NCI-H2107 treated with DMSO at 0.1 percent for 48 hours (cell line): ENCODE data around the gene KCNAB2.

Experiments
- DNase-seq: peaks from one replicate; lab custom pipeline; 2025; ENCODE audit not compliant: unreplicated experiment; lab: John Stamatoyannopoulos, UW

Gene KCNAB2

DNA sequence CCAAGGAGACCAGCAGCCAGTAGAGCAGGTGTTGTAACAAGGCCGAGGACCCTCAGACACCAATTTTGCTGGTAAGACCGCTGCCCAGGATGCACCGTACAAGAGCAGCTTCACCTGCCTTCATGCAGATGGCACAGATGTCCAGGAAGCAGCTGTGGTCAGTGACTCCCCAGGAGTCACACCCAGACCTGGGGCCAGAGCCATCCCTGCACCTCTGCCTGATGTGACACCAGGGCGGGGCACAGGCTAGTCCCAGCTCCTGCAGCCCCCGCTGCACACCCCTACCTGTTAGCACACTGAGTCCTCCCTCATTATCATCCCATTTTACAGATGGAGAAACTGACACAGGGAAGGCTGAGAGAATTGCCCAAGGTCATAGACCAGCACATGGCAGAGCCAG lies 16.3 kb upstream of the KCNAB2 start:
- no peak for DNase-seq

DNA sequence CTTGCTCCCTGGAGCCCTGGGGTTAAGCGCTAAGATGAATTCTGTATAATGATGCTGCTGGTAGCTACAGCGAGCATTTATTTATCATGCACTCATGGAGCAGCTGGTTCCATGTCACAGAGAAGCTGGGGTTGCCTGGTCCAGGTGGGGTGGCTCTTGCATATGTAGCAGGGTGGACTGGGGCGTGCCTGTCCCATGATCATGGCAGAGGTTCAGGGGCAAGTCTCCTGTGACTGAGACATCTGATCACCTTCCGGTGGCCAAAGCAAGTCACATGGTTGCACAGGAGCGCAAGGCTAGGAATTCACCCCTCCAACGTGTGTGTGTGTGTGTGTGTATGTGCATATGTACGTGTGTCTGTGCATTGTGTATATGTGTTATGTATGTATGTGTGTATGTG lies 15.6 kb upstream of the KCNAB2 start:
- DNase-seq = no peak

DNA sequence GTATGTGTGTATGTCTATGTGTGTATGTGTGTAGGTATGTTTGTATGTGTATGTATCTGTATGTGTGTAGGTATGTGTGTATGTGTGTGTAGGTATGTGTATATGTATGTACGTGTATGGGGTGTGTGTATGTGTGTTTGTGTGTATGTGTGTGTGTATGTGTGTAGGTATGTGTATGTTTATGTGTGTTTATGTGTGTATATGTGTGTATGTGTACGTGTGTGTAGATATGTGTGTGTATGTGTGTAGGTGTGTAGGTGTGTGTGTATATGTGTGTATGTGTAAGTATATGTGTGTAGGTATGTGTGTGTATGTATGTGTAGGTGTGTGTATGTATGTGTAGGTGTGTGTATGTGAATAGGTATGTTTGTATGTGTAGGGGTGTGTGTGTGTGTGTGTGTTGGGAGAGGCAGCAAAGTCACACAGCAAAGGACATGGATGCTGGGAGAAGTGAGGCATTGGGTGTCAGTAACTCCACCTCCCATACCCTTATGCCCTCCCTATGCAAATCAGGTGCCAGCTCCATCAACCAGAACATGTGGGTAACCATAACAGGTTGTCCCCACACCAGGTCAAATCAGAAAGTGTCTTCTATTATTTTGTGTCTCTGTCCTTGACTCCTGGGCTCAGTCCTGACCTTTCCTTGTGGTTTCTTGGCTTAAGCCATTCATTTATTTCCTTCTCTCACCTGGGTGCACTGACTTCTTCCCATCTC lies 15.0 kb upstream of the KCNAB2 start:
- DNase-seq = no peak

DNA sequence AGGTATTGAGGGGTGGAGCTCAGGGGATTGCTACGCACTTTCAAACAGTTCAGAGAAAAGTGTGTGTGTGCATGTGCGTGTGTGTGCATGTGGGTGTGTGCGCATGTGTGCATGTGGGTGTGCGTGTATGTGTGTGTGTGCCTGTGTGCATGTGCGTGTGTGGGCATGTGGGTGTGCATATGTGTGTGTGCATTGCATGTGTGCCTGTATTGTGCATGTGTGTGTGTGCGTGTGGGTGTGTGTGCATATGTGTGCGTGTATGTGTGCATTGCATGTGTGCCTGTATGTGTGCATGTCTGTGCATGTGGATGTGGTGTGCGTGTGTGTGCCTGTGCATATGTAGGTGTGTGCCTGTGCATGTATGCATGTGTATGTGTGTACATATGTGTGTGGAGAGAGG lies 12.6 kb upstream of the KCNAB2 start:
- no peak for DNase-seq

DNA sequence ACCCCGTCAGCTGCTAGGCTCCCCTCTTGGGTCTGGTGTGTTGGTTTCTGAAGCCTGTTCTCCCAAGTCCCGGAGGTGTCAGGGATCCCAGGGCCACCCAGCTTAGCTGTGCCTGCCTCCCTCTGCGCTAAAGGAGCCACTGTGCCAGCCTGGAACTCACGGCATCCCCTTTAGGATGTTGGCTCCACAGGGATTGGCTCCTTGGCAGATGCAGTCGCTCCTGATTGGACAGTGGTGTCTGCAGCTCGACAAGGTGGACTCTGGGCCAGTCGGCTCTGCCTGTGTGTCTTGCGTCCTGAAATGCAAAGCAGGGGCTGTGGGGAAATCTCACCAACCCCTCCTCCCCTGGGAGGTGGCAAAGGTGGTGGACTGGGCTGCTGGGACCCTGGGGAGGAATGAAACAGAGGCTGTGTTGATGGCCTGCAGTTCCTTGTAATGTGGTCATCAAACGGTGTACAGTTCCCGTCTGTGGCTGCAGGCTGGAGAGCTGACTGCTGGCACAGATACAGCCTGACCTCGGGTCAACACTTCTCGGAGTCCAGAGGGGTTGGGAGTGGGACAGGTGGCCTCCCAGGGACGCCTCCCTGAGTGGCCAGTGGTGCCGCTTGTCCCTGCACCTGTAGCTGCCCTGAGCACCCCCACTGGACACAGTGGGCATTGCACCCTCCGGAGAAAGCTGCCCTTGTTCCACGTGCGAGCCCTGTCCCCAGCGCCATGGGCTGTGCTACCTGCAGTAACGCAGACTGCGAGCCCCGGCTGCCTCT lies 11.5 kb upstream of the KCNAB2 start:
- no peak for DNase-seq

DNA sequence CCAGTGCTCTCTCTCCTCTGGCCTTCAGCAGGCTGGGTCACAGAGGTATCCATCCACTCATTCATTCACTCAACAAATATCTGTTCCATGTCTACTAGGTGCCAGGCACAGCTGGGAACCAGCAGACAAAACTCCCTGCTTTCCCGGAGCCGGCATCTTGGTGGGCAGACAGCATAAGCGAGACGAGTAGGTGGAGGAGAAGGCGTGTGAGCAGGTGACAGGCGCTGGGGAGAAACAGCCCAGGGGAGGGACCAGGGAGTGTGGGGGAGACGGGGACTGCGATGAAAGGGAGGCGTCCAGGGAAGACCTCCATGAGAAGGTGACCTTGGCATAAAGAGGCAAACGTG lies 11.0 kb upstream of the KCNAB2 start:
- DNase-seq = no peak

DNA sequence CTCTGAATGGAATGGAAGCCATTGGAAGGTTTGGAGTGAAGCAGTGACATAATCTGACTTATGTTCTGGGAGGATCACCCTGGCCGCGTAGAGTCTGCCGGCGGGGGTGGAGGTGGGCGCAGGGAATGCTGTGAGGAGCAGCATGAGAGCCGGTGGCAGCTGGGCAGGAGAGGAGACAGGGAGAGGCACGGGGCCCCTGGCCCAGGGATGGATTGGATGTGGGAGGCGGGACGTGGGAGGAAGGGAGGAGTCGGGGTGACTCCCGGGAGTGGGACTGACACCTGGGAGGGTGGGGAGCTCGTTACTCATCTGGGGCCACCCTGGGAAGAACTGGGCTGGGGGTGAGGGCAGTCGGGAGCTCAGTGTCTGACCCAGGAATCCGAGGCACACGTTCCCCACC lies 10.4 kb upstream of the KCNAB2 start:
- DNase-seq = no peak

DNA sequence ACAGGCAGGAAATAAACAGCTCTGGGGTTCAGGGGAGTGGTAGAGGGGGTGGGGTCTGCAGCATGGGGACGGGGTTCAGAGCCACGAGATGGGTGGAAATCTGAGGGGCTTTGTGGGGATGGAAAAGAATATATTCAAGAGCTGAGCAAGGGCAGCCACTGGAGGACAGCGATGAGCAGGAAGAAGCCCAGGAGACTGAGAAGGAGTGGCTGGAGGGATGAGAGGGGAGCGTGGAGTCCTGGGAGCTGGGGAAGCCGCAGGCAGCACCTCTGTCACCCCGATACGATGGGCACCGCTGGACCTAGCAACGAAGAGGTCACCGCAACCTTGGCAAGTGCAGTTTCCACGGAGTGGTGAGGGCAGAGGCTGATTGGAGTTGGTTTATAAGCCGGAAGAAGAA lies 10.0 kb upstream of the KCNAB2 start:
- no peak for DNase-seq

DNA sequence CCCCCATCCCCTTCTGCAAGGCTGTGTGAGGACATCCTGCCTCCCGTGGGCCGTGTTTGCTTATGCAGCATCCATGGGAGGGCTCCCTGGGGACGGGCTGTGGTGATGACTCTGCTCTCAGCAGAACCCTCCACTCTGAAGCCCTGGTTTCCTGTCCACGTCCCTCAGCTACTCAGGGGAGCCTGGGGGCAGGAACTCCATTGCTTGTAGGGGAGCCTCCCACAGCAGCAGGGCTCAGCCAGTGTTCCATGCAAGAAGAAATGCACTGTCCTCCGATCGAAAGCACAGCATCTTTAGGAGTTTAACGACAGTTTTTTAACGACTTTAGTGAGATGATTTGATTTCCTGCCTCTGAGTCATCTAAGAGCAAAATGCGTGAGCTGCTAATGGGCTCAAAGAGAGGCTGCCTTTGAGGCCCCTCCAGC lies 8.3 kb upstream of the KCNAB2 start:
- no peak for DNase-seq

DNA sequence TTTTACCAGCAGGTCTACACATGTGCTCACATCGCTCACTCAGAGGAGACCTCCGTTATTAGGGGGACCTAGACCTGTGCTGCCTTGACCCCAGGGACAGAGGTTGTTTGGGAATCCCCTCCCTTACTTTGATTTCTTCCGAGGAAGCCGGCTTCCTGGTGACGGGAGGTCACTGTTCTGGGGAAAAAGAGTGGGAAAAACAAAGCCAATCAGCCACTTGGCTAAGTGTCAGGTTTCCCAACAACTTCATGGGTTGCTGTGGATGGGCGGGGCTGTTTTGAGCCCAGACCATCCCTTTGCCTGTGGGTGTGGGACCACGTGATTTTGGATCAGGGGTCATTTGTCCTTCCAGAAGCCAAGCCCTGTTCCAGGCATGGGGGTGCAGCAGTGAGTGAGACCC lies 7.1 kb upstream of the KCNAB2 start:
- no peak for DNase-seq

DNA sequence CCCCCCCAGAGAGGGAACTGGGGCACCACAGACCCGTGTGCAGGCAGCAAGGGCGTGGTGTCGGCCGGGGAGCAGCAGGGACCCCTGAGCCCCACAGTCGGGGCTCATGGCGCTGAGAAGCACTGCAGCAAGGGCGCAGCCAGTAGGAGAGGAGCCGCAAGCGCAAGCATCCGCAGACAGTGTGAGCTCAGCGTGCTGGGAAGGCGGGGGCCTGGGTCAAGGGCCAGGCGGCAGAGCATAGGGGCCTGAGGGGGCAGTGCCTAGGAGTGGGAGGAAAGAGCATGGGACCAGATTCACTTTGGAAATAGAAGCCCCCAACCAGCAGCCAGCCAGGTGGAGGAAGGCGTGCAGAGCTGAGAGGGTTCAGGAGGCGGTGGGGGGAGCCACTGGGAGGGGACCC lies 6.7 kb upstream of the KCNAB2 start:
- no peak for DNase-seq

DNA sequence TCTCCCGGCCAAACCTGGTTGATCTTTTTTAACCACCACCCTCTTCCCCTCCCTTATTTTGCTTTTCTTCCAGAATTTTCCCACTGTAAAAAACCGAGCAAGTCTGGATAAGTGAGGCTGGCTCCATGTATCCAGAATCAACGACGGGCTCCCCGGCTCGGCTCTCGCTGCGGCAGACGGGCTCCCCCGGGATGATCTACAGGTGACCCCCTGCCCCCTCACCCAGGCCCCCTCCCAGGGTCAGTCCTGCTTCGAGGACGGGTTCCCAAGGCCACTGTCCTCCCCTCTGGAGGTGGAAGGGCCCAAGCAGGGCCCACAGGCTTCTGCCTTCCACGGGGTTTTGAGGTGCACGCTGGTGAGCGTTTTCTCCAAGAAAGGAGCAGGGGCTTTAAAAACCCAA lies 5.2 kb upstream of the KCNAB2 start:
- DNase-seq = no peak

DNA sequence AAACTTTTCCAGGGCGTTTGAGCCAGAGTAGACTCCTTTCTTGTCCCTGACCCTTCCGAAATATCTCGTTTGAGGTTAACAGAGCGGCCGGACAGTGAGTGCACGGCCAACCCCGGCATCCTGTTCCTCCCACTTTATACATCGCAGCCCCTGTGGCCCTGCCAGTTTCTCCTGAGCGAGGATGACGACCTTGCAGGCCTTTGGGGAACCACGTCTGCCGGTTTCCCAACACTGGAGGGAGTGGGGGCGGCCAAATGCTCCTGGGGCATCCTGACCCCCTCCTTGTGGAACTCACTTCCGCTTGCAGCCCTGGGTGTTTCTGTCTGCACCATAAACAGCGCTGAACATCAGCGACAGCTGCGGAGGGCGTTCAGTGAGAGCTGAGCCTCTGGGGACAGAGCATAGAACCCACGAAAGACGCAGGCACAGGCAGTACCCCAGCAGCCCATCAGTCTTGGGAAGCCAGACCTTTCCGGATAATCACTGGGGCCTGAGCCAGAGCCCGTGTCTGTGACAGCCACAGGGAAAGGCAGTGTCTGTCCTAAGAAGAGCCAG lies 4.8 kb upstream of the KCNAB2 start:
- no peak for DNase-seq

DNA sequence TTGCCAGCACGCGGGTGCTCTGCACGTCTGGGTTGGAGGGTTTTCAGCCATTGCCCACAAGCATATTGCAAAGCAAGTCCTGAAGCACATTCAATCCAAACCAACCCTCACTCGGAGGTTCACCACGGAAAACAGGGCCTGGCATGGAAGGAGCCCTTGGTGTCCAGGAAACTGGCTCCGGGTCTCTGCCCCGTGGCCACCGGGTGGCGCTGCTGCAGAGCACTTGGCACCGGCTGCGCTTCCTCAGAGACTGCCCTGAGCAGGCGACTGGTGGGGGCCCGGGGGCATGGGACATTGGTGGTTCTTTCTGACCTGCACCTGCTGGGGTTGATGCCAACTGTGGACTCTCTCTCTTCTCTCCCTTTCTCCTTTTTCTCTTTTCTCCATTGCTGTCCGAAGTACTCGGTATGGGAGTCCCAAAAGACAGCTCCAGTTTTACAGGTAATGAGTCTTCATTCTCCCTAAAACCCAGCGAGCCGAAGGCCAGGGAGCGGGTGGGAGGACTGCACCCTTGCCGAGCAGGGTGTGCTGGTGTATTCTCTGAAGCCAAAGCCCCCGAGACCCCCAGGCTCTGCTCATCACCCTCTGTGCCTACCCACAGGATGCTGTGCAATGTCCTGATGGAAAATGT lies 4.1 kb upstream of the KCNAB2 start:
- DNase-seq = no peak

DNA sequence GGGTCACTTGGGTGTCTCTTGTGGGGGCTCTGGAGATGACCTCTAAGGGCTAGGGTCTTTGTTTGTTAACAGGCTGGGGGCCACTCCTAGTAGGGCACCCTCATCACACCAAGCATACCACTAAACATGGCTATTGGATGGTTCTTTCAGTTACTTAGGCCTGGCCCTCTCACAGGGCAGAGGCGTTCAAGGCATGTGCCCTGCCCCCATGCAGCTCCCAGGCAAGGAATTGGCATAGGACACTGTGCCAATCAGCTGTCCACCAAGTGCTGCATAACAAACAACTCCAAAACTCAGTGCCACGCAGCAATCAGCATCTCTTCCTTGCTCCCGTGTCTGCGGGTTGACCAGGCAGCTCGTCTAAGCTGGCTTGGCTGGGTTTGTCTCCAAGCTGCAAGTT lies 2.1 kb upstream of the KCNAB2 start:
- no peak for DNase-seq

DNA sequence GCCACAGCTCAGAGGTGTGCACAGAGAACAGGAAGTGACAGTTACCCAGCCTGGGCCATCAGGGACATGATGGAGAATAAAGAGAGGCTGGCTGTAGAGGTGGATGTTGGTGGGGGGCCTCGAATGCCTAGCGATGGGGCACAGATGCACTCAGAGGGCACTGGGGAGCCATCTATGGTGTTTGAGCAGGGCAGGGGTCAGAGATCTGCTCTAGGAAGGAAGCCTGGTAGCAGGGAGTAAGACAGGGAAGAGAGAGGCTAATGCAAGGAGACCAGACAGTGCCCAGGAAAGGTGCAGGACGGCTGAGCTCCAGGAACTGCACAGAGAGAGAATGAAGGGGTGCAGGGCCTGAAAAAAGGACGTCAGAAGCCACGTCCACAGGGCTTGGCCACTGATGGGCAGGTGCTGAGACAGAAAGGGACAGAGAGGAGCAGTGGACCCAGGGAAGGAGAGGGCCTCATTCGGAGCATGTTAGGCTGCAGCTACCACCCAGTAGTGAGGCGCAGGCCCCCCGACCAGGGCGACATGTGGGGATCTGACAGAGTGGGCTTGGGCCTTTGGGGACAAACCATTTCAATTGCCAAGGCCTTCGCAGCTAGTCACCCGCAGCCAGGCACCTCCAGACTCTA lies 1.1 kb upstream of the KCNAB2 start:
- no peak for DNase-seq

DNA sequence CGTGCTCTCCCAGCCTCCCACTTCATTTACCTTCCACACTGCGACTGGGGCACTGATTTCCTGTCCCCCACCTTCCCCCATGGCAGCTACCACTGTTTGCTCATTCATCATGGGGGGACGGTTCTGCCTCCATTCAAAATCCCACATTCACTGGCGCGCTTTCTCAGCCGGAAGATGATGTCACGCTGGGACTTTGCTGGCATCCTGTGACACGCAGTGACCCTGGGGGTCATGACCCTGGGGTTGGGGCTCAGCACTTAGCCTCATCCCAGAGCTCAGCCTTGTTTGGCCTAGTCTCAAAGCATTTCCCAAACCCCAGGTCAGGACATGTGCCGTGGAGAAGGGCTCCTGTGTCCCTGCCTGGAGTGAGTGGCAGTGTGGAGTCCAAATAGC lies 582 bp upstream of the KCNAB2 start:
- no peak for DNase-seq

DNA sequence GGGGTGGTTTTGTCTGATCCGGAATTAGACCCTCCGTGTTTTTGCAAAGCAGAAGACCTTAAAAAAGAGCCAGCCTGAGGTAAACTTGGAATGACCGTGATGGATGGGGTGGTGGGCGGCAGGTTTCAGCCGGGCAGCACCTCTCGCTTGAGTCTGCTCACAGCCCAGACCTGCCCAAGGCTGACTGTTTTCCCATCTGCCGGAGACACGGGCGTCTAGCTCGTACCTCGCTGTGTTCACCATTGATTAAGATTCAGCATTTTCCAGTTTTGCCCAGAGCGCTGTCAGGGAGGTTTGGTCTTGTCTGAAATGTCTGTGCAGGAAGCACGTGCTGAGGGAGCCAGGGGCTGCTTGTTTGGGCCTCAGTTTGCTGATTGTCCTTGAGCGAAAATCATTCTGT lies 591 bp downstream of the KCNAB2 start:
- no peak for DNase-seq

DNA sequence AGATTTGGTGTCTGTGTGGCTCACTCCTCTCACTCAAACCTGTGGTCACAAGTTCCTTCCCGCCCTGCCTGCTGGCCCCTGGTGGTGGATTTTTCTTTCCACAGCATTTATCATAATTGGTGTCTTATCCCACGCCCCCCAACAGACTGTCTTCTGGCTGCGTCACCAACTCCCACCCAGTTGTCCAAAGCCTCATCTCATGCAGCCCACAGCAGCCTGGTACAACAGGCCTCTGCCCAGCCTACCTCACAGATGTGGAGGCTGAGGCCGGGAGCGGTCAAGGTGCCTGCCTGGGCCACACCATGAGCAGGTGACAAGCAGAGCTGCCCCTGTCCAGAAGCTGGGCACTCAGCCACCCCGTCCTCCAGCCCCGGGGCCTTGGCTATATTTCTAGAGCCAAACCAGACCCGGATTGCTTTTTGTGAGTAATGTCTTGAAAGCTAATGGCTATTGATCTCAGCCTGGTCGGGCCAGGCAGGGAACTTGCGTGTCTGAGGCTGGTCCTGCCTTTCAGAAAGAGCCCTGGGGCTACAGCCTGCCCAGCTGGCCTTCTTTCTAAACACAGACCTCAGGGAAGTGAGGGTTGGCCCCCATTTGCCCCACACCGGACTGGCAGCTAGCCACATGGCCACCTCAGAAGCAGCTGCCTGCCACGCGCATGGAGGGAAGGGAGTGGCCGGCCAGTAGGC lies 2.6 kb downstream of the KCNAB2 start:
- no peak for DNase-seq

DNA sequence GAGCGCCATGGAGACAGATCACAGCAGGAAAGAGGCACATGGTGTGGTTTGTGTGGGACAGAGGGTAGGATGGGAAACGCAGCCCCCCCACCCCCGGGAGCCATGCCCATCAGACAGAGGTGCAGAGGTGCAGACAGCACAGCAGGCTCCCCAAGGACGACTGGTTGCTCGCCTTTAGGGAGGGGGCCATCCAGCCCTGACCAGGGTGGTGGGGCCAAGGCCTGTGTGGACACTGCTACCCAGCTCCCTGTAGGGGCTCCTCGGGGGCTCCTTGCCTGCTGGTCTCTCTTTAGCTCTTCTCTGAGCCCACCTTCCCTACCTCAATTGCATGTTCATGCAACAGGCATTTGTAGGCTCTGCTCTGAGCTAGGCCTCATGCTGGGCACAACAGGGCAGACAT lies 3.7 kb downstream of the KCNAB2 start:
- no peak for DNase-seq

DNA sequence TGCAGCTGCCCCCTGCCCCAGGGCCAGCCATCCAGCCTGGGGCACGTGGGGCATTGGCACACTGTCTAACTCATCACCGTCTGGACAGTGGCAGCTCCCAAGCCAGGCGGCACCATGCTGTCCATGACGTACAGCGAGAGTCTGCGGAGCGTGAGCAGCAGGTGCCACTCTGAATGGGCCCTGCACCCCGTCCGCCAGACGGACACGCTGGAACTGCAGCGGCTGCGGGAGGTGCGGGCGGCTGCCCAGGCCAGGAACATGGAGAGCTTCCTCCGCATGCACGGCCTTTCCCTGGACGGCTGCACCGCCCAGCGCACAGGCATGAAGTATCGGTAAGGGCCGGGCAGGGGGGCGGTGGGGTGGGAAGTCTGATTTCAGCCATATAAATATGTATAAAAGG lies 5.7 kb downstream of the KCNAB2 start:
- no peak for DNase-seq
